Measurements from ENCODE around the gene SENP1.

SENP1 gene

GRCh38 chr12:48036818-48037217, 69.1 kb downstream of the SENP1 start:
- no peak for DNase-seq (ENCODE audit: low spot score)

DNA sequence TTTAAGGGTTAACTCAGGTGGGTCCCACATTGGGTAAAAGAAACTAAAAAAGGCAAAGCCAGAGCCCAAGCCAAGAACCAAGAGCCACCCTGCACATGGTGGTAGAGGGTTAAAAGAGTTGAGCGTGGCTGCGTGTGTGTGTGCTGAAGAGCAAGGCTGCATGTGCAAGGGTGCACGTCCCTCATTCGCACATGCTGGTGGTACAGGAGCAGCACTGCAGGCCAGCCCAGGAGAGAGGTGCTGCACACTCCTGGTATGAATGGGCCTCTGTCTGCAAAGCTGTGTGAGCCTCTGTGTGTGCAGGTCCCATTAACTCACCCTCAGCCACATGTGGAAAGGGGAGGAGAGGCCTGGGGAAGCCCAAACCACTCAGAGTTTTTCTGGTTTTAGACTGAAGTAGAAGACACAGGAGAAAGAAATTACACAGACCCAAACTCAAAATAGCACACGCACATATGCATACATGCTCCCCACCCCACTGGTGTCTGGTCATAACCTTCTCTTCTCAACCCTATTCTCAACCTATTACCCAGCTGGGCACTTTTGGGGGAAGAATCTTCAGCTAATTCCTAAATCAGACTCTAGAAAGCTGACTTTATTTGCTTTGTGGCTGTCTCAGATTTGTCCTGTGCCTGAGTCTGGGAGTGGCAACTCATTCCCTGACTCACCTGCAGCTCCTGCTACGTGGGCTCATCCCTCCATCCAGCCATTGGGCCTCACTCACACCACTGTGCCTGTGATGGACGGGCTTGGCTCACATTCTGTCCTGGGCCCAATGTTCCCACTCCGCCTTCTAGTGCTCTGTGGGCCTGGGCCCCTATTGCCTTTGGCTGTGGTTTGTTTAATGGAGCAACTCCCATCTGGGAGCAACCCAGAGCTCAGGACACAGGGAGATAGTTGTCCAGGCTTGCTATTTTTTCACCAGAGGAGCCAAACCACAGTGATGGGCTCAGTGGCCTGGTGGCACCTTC, 70.8 kb downstream of the SENP1 start:
- no peak for DNase-seq (ENCODE audit: low spot score)

- no peak for DNase-seq (ENCODE audit: low spot score)
Observed at GRCh38 chr12:48033451-48033850, 72.4 kb downstream of the SENP1 start.

DNA sequence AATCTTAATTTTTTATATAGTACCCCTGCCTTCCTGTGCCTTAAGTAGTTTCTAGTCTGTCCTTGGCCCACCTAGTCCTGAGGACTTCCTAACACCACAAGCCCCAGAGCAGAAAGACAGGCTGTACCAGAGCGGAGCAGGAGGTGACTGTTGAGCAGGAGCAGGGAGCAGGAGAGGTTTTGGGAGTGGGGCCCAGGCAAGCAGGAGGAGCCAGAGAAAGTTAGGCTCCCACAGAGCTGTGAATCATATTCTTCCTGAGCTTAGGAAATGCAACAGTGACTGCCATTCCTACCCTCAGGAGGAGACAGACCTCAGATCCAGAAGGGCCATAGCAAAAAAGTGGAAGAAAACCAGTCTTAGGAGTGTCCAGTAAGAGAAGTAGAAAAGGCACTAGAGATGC, 73.3 kb downstream of the SENP1 start:
- DNase-seq (ENCODE audit: low spot score), result no peak

GRCh38 chr12:48031135-48031960, 74.5 kb downstream of the SENP1 start:
- no peak for DNase-seq (ENCODE audit: low spot score)

GRCh38 chr12:48030173-48030650, 75.7 kb downstream of the SENP1 start:
- DNase-seq (ENCODE audit: low spot score), result no peak

GRCh38 chr12:48029491-48030172, 76.2 kb downstream of the SENP1 start:
- DNase-seq (ENCODE audit: low spot score), result no peak

GRCh38 chr12:48028541-48029431, 77.1 kb downstream of the SENP1 start:
- no peak for DNase-seq (ENCODE audit: low spot score)

DNA sequence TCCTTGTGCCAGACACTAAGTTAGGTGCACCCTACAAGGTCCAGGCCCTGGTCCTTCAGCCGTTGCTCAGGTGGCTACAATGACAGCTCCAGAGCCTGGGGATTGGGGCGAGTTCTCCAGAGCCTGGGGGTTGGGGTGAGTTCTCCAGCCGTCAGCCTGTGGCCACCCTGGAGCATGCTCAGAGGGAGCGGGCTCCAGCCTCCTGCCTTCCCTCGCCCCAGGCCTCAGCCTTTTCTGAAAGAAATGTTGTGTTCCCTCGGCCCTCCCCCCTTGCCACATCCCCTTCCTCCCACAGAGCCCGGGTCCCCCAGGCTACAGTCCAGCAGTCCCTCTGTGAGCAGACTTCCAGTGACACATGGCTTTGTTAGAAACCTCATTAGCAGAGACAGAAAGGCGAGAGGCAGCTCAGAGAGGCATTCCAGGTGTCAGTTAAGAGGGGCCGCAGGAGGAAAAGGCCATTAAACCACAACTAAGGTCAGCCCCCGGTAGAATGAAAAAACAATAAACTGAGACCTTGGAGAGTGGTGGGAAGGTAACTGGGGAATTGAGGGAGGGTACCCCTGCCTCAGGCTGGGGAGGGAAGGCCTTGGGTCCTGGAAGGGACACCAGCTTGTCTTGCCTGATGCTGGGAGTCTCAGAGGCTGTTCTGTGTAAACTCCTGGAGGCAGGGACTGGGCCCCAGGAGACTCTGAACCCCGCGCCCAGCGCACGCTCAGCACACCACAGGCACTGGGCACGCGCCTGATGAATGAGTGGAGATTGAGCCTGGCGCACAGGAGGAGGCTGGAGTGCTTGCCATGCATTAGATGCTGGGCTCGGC, 78.5 kb downstream of the SENP1 start:
- no peak for DNase-seq (ENCODE audit: low spot score)

- no peak for DNase-seq (ENCODE audit: low spot score)
Observed at GRCh38 chr12:48026060-48026827, 79.6 kb downstream of the SENP1 start.

GRCh38 chr12:48025281-48025680, 80.6 kb downstream of the SENP1 start:
- DNase-seq (ENCODE audit: low spot score), result no peak

DNA sequence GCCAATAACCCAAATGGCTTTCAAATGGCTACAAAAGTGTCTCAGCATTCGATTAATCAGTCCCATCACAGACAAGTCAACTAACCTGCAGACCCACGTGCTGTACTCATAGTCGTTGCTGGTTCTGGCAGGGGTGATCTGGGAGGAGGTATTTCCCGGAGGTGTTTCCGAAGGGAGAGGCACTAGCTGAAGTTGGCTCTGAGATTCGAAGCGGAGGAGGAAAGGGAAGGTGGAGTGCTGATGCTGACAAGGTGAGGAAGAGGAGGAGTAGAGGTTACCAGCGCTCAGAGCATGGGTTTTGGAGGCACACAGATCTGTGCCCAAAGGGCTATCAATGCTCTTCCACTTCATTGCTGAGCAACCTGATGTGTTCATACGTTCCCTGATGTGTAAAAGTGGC, 81.1 kb downstream of the SENP1 start:
- no peak for DNase-seq (ENCODE audit: low spot score)

DNA sequence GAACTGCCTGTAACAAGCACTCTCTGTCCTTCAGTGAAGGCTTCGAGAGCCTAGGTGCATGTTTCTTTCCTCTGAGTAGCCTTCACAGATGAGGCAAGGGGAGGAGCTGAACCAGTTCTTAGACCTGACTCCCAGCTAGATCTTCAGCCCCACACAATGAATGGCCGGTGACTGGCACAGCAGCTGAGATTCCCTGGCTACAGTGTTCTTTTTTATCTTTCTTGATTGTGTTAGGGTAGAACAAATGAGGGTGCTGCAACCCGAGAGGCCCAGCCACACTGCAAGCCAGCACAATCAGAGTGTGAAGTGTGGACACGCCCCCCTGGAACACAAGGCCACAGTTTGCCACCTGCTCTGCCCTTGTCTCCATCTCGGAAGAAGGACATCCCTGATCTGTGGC, 82.5 kb downstream of the SENP1 start:
- no peak for DNase-seq (ENCODE audit: low spot score)

DNA sequence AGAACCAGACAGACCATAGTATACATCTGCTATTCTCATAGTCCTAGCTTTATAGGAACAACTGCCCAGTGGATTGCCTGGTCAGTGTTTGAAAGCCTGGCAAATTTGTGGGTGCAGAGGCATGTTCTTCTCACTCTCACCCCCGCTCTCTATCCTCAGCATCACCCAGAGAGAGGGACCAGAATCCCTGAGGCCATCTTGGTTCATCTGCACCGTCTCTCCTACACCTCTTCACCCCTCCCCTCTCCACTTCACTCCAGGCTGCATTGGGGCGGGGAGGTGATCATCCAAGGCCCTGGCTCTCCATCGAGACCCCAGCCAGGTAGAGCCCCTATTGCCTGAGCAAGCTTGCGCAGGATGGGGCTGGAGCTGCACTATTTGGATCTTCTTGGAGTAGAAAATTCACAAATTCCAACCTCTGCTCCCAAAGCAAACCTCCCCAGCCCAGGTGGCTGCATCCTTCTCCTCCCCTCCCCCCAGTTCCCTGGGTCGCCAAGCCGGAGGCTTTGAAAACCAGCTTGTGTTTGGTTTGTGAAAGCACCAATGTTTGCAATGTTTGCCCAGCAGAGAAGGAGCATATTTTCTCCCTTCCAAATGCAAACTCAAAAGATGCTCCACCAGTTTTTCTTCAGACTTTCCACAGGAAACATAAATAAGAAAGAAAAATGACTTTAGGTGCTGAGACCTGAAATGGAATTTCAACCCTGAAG, 83.0 kb downstream of the SENP1 start:
- DNase-seq (ENCODE audit: low spot score), result no peak

- DNase-seq (ENCODE audit: low spot score), result no peak
Observed at GRCh38 chr12:48022180-48022521, 83.7 kb downstream of the SENP1 start.

DNA sequence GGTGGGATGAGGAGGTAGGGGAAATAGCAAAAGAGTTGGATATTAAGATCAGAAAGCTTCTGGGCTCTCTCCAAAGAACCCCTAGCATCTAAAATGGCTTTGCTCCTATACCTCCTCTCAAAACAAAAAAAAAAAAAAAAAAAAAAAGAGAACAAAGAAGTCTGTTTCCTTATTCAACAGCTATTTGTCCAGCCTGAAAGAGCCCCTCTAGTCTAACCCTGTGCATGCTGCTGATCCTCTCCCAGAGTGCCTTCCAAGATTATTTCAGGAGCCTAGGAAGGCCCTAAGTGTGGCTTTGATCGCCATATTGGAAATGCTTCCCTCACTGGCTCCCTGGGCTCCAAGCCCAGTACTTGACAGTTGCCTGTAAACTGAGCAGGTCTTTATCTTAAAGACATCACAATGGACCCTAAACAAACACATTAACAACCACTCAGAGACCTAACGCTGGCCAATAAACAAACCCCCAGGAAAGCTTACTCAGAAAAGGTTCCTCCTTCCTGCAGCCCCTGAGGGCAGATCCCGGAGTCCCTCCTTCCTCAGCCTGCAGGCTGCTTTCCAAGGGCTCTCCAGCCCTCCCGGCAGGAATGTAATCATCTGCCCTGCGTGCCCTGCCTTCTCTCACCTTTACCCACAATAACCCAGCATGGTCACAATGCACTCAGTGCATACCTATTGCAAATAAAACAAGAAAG, 84.2 kb downstream of the SENP1 start:
- DNase-seq (ENCODE audit: low spot score), result peak; percentile 16

DNA sequence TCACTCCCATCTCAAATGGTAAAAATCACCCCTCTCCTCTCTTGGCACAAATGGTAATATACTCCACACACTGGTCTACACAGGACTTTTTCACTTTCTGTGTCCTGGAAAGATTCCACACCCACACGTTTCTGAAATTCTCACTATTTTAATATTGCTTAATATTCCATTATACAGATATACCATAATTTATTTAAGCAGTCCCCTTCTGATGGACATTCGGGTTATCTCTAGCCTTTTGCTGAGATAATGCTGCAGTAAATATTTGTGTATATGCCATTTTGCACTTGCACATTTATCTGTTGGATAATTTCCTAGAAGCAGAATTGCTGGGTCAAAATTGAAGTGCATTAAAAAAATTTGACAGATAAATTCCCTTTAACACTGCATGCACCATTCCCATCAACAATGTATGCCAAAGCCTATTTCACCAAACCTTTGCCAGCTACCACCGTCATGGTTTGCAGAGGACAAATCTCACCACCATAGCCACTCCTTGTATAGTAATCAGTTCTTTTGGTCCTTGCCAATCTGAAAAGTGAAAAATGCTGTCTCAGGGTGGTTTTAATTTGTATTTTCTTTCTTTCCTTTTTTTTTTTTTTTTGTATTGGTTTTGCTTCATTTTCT, 86.1 kb downstream of the SENP1 start:
- no peak for DNase-seq (ENCODE audit: low spot score)

GRCh38 chr12:48018618-48018995, 87.3 kb downstream of the SENP1 start:
- DNase-seq (ENCODE audit: low spot score), result no peak

Data from kidney tubule cell (primary cell).